ENCODE results near the gene MED12L.

The MED12L gene

DNA sequence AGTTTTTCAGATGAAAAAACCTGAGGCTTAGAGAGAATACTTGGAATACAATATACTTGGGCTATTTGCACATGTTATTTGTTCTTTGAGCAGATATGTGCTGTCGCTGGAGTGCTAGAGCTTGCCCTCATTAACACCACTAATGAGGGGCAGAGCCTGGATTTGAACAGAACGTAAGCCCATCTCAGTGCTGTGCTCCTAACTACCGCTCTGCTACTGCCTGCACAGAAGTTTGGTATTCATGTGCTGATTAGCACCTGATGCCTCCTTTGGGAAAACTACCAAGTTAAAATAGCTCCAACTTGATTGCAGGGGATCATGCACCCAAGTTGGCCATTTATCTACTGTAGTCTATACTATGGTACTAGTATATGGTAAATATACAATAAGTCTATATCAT lies 227.5 kb downstream of the MED12L start:
- in situ Hi-C loops (cut with MboI; ENCODE audit: low sequenced_read_pairs): no loop called here

DNA sequence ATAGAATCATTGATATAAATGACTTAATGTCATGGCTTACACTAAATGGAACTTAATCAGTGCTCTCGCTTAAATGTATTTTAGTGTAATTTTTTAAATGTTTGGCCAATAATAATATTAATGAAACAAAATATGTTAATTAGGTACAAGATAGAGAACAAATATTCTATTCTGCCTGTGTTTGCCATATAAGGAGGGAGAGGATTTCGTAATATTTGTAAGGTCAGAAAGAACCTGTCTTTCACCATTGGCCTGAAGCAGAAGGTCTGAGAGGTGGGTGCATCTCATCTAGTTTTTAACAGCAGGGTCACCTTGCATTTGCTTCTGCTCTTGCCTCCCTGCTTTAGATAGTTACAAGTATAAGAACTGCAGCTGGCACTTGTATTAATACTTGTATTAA lies 228.7 kb downstream of the MED12L start:
- in situ Hi-C loops (cut with MboI; ENCODE audit: low sequenced_read_pairs): no loop called here

DNA sequence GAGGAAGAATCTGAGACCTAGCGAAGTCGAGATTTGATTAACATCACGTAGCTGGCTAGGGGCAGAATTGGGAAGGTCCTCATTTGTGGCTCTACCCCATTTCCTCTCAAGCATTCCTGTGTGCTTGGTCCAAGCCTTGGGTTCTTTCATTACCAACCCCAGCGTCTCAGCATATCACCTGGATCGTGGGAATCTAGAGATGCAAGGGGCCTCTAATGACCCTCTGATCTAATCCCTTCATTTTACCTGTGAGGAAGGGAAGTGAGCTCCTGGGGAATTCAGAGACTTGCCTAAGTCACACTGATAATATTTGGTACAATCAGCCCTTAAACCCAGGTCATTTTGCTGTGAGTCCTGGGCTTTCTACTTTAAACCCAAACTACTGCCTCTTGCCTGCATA lies 229.1 kb downstream of the MED12L start:
- in situ Hi-C loops (cut with MboI; ENCODE audit: low sequenced_read_pairs): no loop called here

DNA sequence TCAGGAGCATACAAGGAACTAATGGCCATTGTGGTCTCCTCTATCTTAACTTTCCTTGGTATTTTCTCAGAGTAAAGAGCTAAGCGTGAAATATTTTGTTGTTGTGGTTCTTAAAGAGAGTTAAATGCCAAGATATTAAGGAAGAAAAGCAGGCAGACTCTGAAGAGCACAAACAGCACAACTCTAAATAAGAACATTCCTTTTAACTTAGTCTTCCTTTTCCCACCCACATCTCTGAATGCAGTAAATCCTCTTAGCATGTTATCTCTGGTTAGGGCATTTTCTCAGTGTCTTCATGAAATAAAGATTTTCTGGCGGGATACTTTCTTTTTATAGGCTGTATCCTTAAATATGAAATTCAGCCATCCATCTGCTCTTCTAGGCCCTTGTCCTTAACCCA lies 229.7 kb downstream of the MED12L start:
- in situ Hi-C loops (cut with MboI; ENCODE audit: low sequenced_read_pairs): no loop called here

DNA sequence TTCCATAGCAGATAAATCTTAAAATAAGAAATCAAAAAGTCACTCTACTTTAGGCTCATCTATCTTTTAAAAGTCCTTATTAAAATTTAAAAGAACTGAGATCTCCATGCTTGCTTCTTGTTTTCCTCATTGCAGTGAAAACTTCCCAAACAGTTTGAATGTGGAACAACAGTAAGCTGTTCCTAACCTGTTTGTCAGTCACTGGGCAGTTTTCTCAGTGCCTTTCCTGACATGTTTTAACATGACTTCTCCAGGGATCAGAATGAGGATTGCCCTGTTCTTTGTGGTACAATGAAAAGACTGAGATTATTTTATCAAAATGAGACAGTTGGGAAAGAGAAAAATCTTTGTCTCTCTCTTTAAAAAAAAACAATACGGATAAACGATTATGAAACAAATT lies 230.4 kb downstream of the MED12L start:
- in situ Hi-C loops (cut with MboI; ENCODE audit: low sequenced_read_pairs): no loop called here

DNA sequence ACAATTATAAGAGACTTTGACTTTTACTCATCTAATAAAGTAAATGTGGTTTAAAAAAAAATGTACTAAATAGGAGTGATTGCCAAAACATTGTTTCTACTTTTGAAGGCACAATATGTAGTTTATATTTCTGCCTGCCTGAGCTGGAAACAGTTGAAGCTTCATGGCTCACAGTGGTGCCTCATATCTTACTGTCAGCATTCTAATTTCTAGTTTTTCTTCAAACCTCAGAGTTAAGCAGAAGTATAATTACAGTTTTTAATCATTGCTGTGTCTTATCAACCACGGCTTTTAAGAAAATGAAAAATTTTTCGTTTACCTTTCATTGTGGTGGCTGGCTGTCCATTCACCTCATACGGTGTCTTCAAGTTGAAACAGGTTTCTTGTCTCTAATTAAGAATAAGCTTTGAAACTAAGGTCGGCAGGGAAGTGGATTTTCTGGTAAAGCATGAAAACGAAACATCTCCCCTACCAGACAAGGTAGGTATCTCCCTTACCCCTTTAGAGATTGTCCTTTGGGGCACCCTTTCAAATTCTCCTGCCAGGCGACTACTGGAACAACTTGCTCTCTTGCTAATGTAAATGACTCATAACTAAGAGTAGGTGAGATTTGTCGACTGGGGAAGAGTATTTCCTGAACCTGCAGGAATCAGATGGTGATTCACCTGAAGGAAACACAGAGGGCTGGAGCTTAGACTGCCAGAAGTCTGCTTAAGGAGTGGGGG lies 231.0 kb downstream of the MED12L start, which contains the start of gene GPR87:
Gene GPR87, minus strand, starts transcription at position 554 of the 725 bp plus-strand sequence. CDS start 16,720 bp downstream, outside the sequence.
- in situ Hi-C loops (cut with MboI; ENCODE audit: low sequenced_read_pairs): no loop called here

DNA sequence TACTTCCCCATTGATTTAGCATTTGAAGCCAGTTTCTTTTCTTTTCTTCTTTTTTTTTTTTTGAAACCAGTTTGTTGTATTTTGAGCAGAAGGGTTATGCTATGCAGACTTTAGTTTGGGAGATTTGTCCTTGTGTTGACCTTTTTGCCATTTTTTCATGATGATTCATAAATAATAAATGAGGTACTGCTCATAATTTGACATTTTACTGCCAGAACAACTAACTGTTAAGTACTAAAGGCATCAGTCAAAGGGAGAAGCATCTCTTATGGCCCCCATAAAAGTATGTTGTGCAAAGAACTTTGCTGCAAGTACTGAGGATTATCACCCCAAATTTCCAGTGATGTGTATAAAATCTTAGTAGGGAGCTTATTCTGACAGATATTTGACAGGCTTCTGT lies 232.8 kb downstream of the MED12L start:
- in situ Hi-C loops (cut with MboI; ENCODE audit: low sequenced_read_pairs): no loop called here

DNA sequence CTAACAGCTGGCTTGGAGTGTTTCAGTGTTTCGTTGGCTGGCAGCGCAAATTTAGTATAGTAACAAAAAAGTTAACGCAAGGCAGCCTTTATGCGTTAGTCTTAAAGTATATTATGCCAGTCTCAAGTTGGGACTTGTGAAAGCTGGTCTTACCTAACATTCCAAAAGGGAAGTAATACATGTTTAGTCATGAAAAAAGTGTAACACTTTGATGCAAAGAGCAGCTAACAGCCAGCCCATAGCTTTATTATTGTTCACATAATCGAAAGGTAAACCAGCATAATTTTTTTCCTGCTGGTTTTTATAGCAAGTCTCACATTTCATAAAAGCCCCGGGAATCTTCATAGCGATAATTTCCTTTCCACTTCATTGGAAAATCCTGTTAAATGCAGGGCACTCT lies 233.5 kb downstream of the MED12L start:
- in situ Hi-C loops (cut with MboI; ENCODE audit: low sequenced_read_pairs): no loop called here

DNA sequence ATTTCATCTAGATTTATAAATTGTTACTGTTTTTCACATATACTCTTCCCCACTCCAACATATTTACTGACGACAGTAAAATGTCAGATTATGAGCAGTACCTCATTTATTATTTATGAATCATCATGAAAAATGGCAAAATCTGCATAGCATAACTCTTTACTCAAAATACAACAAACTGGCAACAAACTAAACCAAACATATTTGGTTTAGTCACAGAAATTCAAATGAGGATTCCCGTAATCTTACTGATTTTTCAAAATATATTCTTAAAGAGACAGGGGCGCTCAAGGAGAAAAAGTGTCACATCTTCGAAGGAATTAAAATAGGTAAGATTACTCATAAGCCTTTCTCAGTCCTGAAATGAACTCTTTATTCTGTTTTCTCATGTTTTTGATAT lies 234.2 kb downstream of the MED12L start:
- in situ Hi-C loops (cut with MboI; ENCODE audit: low sequenced_read_pairs): no loop called here

DNA sequence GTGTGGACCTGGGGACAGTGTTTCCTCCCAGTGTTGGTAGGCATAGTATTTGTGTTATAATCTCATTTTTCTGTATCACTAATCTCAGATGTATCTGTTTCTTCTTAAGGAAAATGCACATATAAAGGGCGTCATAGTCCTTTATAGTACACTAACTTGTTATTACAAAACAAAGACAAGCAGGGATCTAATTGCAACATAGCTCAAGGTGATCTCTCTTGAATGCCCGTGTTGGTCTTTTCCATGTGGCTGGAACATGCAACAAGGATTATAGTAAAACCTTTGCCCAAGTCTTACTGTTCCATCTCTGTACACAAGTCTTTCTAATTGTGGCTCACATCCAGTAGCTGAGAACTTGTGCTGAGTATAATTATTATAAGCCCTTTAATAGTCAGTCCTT lies 234.7 kb downstream of the MED12L start:
- in situ Hi-C loops (cut with MboI; ENCODE audit: low sequenced_read_pairs): no loop called here

DNA sequence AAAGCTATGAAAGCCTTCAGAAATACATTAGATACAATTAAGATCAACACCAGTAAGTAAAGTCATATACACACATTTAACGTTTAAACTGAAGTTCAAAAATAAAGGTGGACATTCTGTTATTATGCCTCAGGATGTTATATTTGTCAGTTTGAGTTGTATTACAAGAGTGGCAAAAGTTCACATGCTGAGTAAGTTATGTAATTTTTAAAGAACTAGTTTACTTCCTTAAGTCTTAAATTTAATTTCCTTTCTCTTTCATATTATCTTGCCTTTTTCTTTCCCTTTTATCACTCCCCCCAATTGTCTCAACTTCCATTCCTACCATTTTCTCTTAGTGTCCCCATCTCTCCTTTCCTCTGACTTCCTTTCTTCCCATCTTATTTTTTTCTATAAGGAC lies 236.1 kb downstream of the MED12L start:
- in situ Hi-C loops (cut with MboI; ENCODE audit: low sequenced_read_pairs): no loop called here

DNA sequence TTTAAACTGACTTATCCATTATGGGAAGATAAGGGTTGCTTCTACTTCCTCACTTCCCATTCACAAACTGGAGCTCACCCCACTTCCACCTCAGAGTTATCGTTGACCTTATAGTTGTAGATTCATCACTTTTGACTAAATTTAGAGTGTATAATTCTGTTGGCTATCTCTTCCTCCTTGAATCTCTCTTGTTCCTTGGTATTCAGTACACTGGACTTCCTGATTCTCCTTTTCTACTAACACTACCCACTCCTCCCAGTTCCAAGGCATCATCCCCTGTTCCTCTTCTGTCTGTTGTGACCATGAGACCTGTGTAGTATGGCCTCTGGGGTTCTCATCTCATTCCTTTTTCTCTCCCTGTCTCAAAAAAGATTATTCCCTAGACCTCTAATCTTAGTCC lies 237.0 kb downstream of the MED12L start:
- in situ Hi-C loops (cut with MboI; ENCODE audit: low sequenced_read_pairs): no loop called here

DNA sequence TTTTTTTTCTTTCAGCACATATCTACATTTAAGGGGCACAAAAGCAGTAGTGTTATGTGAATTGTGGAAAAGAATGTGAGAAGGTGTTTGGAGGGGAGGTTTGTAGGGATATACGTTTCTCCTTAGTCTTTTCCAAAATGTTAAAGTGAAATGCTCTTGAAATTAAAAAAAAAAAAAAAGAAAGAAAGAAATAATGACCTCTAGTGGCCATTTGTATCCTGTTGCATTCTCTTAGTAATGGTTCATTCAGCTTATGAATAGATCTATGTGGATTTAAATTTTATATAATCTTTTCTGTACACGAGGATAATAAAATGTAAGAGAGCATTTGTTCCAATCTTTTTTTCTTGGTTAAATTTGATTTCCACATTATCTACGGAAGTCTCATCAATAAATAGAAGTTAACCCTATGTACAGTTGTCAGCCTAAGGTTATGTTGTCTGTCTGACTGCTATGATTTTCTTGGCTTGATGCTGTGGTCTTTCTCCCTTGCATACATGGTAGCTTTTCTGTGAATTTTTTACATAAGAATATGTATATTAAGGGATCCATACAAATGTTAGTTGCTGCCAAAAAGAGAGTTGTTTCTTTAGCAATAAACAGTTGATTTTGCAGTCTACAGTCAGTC lies 242.2 kb downstream of the MED12L start:
- in situ Hi-C loops (cut with MboI; ENCODE audit: low sequenced_read_pairs): no loop called here

DNA sequence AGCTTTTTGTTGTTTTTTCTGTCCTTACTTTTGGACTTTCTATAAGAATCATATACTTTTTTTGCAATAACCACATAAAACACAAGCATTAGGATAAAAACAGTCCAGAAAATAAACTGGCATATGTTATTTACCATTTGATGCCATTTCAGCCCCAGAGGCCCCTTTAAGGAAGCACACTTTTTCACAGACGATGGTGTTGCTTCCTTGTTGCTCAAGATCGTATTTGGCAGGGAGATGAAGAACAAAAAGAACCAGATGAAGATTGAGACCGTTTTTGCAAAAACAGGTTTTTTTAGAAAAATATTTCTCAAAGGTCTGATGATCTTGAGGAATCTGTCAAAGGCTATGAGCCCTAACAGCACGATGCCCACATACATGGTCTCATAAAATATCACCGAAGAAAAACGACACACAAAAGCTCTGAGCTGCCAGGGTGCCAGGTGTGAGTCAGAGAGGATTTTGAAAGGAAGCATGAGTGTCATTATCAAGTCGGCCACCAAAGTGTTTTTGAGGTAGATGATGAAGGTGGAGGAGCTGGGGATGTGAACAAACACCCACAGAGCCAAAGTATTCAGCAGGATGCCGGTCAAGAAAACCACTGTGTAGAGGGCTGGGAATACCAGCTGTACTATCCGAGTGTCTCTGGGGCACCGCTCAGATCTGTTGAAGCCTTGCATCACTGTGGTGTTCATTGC lies 243.0 kb downstream of the MED12L start:
- in situ Hi-C loops (cut with MboI; ENCODE audit: low sequenced_read_pairs): no loop called here

DNA sequence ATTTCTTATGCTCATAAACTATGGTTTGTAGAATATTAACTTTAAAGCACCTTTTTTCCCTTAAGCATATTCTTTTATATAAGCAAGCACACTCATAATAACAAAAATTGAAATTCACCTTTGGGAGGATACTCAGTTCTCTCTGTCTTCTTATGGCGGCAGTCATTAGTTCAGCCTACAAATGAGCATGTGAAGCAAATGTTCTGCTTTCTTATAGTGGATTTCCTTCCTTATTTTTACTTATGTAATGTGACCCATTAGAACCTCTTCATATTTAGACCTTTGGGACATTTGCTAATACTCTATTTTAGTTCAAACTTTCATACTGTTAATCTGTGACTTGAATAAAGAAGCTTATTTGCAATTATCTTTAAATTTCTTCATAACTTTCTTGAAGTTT lies 243.9 kb downstream of the MED12L start, which contains the start of gene P2RY13:
Gene P2RY13, minus strand, starts transcription at position 187 of the 400 bp plus-strand sequence. Its CDS starts 21 bp downstream, at position 166.
- in situ Hi-C loops (cut with MboI; ENCODE audit: low sequenced_read_pairs): no loop called here

DNA sequence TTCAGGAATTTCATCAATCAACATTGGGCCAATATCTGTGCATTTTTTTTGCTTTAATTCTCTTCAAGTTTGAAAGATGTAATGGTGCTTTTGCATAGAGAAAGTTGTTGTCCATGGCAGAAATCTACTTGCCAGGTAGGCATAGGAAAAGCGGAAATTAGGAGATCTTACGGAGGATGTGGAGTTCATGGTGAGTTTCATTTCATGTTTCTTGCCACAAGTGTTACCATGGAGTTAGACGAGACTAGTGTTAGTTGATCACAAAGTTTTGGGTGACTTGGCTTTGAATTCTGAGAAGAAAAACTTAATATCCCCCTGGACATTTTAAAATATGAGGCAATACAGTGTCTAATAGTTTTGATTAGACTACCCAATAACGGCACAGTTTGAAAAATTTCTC lies 244.9 kb downstream of the MED12L start:
- in situ Hi-C loops (cut with MboI; ENCODE audit: low sequenced_read_pairs): no loop called here

DNA sequence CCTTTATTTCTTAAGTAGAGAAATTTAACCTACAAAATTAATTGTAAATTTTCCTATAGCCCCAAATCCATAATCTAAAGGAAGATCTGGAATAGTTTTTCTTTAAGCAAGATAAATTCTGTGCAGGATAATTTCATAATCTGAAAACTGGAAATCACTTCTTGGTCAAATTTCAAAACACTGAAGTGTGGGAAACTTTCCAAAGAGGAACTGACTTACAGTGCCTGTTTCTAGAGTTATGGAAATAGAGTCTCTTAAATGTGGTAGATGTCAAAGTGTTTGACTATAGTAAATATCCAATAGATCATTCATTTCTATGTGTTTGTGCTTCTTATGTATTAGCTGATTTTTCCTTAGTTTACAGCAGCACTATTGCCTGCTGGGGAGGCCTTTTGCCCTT lies 245.4 kb downstream of the MED12L start:
- in situ Hi-C loops (cut with MboI; ENCODE audit: low sequenced_read_pairs): no loop called here

DNA sequence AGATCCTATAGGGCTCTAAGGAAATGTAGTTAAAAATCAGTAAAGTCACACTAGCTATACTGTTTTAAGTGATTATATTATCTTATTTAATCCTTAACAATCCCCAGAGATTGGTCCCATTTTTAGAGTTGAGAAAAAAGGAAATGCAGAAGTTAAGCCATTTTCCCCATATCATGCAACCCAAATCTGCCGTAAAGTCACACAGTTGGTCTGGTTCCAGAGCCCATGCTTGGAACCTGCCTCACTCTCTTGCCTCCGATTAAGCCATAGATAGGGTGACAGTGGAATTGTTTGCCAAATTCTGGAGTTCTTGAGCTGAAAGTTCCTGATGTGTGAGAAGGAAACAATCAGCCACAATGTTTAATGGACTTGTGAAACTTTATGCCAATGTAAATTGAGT lies 246.2 kb downstream of the MED12L start:
- in situ Hi-C loops (cut with MboI; ENCODE audit: low sequenced_read_pairs): no loop called here

DNA sequence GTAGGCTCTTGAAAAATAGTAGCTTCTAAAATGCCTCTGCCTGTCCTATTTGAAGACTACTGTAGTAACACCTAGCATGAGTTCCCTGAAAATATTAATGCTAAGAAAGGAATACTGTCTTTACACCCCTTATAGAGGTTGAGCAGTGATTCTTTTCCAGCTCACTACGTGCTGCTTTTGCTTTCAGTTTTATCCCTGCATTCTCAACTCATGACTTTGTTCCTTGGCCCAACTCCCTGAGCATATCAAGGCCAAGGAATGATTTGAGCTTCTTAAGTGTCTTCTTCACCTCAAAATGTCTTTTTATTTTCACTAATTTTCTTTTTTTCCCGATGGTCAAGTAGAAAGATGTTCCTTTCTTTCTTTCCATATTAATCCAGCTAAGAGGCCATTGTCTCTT lies 260.4 kb downstream of the MED12L start:
- in situ Hi-C loops (cut with MboI; ENCODE audit: low sequenced_read_pairs): no loop called here

DNA sequence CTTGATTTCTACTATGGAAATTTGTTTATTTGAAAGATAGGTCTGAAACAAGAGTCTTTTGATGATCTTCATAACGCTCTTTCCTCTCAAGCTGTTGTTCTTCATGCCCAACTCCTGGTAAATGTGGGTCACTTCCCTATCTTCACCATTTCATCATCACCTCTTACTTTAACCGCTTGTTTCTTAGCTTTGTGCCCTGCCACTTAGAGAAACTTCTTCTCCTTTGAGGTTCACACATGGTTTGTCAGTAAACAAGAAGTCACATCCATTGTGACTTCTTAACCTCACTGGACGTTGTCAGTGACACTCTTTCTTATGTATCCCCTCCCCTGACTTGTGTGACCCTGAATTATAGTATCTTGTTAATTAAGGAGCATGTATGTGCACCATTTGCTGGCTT lies 260.8 kb downstream of the MED12L start:
- in situ Hi-C loops (cut with MboI; ENCODE audit: low sequenced_read_pairs): no loop called here

DNA sequence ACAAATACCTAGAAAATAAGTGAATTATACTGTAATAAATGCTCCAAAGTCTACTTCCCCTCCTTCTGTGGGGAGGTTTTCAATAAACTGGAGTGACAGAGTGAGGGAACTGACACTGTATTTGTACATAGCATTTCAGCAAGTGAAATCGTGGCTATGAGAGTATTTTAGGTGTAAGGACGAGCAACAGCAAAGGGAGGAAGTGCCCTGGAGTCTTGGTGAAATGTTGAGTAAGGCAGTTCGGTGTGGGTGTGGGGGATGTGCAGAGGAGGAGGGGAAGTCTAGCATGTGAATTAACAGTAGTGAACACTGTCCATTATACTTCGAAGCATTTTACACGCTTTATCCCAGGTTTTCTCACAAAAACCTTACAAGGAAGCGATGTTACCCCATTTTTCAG lies 262.0 kb downstream of the MED12L start:
- in situ Hi-C loops (cut with MboI; ENCODE audit: low sequenced_read_pairs): no loop called here

DNA sequence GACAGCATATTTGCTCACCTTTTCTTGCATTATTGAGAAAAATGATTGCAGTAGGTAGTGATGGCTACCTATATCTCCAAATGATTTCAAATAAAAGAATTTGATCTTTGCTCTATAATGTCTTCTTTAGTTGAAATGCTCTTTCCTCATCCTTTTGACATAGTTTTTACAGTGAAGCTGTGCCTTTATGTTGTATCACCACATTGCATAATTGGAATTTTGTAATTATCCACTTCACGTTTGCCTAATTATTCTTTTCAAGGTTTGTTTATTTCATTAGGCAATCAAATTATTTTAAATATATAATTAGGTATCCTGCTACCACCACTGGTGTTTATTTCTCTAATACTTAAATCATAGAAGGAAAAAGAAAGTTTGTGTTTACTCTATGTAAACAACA lies 265.2 kb downstream of the MED12L start:
- in situ Hi-C loops (cut with MboI; ENCODE audit: low sequenced_read_pairs): no loop called here
